HG02973 (cell line): ENCODE results near the gene LSAMP.
"Not testable (repeated sequence)": the region's sequence is repeated elsewhere in the genome, so short reads cannot be mapped to it uniquely, and the experiment has no call there.

Experiments used
- ATAC-seq: cut with Tn5 transposase; IDR thresholded peaks from one replicate; pipeline ENCODE4 v1.9.1; 2021; ENCODE audit warnings: moderate library complexity; ENCODE audit not compliant: unreplicated experiment

LSAMP gene

GRCh38 chr3:115783938-115784738 lies 661.1 kb downstream of the LSAMP start:
- ATAC-seq = peak; percentile 89

DNA sequence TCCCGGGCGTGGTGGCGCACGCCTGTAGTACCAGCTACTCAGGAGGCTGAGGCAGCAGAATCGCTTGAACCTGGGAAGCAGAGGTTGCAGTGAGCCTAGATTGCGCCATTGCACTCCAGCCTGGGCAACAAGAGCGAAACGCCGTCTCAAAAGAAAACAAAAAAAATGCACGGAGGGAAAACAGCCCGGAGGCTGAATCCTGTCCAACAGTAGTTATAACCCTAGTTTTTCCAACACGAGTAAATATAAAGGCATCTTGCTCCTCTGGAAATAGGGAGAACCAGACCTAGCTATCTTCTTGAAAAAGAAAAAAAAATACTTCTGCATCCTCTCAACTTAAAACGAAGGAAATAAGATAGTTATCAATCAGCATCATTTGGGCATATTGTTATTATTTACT lies 661.9 kb downstream of the LSAMP start:
- ATAC-seq = not testable (repeated sequence)

DNA sequence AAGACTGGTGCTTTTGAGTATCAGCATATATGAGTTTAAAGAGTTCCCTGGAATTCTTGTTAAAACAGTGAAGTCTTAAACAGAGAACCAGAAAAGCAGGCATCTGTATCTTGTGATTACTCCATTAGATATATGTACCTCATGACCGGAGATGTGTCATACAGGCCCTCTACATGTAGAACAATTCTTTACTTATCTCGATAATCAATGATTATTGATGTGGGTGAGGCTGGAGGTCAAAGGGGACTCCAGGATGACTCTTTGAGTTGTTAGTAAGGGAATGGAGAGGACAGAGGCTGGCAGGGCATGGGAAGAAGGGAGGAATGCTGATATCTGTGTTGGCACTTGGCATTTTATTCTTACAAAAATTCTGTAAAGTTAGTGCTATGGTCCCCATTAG lies 666.3 kb downstream of the LSAMP start:
- no peak for ATAC-seq

DNA sequence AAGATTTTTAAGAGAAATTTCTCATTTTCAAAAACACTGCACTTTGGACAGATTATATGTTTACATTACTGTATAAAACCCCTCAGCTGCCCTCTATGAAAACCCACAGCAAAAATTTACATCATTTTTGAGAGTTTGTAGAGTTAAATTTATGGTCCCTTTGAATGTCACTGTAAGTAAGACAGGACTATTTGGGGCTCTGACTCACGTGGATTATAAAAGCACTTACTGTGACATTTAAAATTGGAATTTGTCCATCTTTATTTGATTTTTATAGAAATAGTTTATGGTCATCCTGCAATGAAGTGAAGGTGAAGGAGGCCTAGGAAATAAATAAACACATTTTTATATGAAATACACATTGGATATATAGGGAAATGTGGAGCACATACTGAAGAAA lies 672.3 kb downstream of the LSAMP start:
- no peak for ATAC-seq

- no peak for ATAC-seq
These were observed 676.6 kb downstream of the LSAMP start for GRCh38 chr3:115768661-115769060.

DNA sequence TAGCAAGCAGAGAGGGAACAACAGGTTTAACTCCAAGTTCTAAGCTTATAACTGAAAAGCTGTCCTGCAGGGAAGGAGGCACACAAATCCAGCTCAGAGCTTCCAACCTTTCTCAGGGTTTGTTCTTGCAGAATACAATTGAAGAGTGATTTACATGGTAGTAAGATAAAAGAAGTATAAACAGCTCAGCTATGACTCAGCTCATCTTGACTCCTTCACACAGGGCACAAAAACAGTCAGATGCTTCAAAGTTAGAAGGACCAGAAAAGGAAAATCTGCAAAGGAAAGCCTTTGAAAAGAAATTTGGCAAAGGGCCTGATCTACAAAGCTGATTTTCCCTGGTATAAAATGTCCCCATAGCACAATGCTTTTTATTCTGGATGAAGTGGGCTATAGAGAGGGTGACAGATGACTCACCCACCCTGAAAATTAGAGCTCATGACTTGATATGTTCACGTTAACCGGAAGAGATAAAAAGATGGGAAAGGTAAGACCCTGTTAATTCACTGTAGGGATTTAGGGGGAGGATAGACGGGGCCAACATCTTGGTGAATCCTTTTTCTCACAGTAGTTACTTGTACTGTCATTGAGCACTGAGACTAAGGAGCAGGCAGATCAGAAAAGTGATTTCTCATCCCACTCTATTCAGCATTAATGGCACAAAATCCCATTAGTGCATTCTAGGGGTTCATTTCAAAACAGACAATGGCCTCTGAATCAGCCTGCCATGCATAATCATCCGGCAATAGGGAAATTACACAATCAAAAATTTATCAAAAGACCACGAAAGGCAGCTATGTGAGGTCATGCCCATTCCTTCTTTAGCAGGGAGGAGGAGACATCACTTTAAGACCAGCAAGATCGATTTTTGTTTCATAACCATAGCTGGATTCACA lies 678.5 kb downstream of the LSAMP start:
- ATAC-seq = no peak

DNA sequence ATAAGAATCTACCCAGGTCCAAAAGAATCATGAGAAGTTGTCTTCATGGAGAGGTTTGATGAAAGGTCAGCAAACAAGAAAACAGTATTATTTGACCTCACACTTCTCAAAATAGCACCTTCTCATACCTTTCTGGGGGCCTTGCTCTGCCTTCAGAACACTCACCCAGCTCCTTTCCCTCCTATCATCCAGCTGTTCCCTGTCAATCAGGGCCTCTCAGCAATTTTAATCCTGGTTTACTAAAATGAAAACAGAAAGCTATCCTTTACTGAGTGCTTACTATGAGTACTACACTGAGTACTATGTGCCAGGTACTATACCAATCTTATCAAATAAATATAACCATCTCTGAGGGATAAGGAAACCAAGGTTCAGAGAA lies 683.4 kb downstream of the LSAMP start:
- ATAC-seq = no peak

GRCh38 chr3:115760716-115761115 lies 684.6 kb downstream of the LSAMP start:
- no peak for ATAC-seq

GRCh38 chr3:115758076-115758763 lies 687.1 kb downstream of the LSAMP start:
- no peak for ATAC-seq

DNA sequence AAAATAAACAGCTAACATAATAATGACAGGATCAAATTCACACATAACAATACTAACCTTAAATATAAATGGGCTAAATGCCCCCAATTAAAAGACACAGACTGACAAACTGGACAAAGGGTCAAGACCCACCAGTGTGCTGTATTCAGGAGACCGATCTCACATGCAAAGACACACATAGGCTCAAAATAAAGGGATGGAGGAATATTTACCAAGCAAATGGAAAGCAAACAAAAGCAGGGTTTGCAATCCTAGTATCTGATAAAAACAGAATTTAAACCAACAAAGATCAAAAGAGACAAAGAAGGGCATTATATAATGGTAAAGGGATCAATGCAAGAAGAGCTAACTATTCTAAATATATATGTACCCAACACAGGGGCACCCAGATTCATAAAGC lies 692.3 kb downstream of the LSAMP start:
- ATAC-seq = not testable (repeated sequence)
